Measurements from ENCODE around the gene FNDC3B.
A peak's percentile ranks its signal among the peaks of the same experiment; 100 is the strongest.
"Not testable (repeated sequence)": the region's sequence is repeated elsewhere in the genome, so short reads cannot be mapped to it uniquely, and the experiment has no call there.

FNDC3B gene

DNA sequence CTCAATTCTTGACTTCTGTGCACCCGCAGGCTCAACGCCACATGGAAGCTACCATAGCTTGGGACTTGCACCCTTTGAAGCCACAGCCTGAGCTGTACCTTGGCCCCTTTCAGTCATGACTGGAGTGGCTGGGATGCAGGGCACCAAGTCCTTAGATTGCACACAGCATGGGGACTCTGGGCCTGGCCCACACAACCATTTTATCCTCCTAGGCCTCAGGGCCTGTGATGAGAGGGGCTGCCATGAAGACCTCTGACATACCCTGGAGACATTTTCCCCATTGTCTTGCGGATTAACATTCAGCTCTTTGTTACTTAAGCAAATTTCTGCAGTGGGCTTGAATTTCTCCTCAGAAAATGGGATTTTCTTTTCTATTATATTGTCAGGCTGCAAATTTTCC lies 203.1 kb downstream of the FNDC3B start:
- DNase-seq, result not testable (repeated sequence)

DNA sequence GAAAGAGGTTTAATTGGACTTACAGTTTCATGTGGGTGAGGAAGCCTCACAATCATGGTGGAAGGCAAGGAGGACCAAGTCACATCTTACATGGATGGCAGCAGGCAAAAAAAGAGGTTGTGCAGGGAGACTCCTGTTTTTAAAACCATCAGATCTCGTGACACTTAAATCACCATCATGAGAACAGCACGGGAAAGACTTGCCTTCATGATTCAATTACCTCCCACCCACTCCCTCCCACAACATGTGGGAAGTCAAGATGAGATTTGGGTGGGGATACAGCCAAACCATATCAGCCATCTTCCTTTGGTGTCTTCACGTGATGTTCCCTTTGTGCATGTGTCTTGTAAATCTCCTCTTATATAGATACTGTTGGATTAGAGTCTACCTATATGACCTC lies 204.0 kb downstream of the FNDC3B start:
- not testable (repeated sequence) for DNase-seq

DNA sequence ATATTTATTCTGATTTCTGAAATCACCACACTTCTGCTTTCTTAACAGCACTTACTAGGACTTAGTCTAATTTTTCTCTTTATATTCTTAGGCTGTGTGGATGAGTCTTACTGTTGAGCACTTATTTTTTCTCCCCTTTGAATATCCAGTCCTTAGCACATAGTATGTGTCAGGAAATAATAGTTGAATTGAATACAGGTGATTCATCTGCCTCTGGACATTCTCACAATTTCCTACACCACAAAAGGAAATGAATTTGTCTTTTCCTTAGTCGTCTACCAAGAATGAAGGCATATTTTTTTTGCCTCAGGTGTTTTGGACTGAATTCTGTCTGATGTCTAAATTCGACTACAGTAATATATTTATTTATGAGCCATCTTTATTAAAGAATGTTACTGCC lies 204.6 kb downstream of the FNDC3B start:
- peak; percentile 55 for DNase-seq

DNA sequence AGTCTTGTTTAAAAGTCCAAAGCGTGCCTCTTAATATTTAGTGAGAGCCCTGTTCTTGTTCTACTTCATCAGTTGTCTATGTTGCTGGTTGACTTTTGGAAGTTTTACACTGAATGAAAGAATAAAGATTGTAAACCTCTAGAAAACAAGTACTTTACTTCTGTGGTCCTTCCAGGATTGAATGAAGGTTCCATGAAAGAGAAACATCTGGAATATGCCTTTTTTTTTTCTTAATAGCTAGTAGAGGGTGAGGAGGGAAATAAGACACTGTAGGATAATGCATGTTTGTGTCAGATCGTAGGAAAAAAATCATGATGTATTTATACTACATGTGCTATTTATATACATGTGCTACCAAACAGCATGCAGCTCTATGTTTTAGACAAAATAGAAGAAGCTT lies 205.9 kb downstream of the FNDC3B start:
- DNase-seq, result no peak

DNA sequence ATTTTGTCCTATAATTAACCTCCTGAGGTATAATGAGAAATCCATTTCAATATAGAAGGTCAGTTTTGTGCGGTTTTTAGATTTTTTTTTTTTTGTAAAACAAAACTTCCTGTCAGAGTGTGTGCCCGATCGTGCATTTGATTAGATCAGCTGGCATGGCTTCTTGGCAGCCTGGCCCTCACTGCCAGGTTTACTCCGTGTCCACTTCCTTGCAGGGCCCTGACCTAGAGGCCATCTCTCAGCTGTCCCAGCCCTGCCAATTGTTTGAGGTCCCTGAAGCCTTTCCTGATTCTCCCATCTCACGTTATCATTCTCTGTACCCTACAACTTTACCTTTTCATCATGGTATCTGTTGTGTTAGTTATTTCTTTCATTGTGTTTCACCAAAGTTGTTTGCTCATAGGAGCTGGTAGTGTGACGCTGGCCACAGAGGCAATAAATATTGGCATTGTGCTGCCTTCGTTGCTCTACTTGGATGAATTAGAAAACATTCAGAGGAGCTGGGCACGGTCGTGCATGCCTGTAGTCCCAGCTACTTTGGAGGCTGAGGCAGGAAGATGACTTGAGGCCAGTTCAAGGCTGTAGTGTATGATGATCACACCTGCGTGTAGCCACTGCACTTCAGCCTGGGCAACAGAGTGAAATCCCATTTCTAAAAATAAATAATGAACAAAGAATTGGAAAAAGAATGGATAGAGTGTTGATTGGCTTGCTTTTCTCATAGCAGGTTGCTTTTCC lies 206.9 kb downstream of the FNDC3B start:
- DNase-seq, result no peak

DNA sequence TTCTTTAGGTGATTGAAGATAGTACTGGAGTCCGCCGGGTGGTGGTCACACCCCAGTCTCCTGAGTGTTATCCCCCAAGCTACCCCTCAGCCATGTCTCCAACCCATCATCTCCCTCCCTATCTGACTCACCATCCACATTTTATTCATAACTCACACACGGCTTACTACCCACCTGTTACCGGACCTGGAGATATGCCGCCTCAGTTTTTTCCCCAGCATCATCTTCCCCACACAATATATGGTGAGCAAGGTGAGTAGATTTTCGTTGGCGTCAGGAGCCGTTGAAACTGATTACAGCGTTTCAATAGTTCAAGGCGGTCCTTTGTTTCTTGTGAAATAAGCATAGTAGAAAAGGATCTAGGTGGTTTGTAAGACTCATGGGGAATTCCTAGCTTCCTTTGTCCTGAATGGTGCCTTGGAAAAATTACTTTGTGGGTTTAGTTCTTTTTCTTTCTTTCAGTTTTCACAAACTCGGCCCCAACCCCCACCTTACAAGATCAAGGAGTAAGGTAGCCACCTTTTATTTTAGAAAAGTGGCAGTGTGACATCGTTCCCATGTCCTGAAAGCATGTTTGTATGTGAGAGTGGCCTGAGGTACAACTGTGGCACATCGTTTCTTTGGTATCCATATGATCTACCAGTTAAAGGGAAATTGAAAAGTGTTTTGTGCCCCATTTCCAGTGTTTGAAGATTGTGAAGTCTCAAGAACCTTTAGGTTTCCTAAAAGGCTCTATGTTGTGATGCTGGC lies 208.3 kb downstream of the FNDC3B start:
- no peak for DNase-seq

DNA sequence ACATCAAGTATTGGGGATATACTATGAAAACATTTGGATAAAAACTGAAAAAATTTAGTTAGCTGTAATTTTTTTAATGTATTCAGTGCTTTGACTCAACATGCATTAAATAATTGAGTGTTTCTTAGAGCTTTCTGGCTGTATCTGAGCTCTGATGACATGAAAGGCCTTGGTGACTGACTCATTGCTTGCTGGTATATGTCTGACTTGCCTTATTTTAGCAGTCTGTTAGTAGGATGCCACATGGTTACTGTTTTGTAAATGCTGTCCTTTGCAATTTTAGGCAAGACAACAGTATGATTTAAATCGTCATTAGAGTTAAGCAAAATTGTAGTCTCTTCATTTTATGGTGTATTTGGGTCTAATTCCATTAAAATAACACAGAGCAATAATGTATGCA lies 209.7 kb downstream of the FNDC3B start:
- DNase-seq, result peak; percentile 77

DNA sequence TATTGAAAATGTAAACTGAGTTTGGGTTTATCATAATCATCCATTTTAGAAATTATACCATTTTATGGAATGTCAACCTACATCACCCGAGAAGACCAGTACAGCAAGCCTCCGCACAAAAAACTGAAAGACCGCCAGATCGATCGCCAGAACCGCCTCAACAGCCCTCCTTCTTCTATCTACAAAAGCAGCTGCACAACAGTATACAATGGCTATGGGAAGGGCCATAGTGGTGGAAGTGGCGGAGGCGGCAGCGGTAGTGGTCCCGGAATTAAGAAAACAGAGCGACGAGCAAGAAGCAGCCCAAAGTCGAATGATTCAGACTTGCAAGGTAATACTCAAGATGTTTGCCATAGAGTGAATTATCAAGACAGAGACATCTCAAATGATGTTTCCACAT lies 211.8 kb downstream of the FNDC3B start:
- DNase-seq, result no peak

DNA sequence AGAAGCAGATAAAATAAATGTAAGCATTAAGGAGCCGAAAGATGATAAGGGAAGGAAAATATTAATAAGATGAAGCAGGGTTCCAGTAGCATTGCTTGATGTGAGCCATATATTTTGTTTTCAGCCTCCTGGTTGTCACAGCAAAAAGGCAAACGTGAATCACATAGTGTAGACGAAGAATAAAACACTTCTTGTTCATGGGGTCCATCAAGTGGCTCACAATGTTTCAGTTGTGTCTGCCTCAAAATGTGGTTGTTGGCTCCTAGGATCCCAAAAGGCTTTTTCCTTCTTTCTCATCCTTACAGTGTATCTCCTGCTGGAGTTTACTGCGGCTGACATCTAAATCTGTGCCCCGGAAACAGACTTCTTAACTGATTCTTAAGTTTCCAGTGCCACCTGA lies 213.8 kb downstream of the FNDC3B start:
- DNase-seq, result no peak

DNA sequence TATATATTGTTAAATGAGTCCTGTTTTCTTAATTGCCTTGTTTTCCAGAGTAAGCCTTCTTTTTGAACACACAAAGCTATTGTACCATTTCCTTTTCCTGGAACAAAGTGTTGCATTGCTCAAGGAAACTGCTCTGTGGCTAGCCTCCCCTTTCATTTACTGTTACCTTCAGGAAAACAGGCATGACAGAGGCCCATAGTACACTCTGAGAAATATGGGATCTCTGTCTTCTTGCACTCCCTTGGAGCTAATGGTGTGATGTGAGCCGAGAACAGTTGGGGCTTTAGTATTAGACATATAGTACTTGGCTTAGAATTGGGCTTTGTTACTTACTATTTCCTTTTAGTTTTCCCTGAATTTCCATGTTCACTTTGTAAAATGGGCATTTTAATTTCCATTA lies 215.2 kb downstream of the FNDC3B start:
- no peak for DNase-seq

DNA sequence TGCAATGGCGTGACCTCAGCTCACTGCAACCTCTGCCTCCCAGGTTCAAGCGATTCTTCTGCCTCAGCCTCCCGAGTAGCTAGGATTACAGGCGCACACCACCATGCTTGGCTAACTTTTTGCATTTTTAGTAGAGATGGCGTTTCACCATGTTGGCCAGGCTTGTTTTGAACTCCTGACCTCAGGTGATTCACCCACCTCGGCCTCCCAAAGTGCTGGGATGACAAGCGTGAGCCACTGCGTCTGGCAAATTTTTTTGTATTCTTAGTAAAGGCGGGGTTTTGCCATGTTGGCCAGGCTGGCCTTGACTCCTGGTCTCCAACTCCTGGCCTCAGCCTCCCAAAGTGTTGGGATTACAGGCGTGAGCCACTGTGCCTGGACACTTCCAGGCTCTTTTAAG lies 215.9 kb downstream of the FNDC3B start:
- DNase-seq, result not testable (repeated sequence)

DNA sequence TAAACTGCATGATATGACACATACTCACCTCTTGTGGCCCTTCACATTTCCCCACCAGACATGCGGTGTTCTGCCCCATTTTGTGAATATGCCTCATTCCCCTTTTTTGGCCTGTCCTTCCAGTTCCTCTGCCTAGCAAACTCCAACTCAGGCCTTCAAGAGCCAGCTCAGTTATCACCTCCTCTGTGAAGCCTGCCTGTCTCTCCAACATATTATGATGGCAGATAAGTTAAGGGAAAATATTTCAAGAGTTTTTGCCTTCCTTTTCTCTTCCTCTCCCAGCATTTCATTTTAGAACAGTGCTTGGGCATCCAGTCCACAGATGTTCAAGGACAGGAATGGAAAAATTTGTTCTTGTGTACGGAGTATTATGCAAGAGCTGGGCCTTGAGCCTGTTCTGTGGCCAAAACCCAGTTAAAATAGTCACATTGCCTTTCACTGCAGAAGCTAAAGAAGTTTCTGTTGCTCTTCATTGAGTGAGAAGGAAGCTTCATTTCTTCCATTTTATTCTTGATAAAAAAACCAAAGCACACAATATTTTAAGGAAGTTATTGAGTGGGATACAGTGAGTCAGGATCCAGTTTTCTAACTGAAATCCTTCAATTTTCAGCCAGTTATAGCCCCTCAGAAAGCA lies 216.8 kb downstream of the FNDC3B start:
- no peak for DNase-seq

DNA sequence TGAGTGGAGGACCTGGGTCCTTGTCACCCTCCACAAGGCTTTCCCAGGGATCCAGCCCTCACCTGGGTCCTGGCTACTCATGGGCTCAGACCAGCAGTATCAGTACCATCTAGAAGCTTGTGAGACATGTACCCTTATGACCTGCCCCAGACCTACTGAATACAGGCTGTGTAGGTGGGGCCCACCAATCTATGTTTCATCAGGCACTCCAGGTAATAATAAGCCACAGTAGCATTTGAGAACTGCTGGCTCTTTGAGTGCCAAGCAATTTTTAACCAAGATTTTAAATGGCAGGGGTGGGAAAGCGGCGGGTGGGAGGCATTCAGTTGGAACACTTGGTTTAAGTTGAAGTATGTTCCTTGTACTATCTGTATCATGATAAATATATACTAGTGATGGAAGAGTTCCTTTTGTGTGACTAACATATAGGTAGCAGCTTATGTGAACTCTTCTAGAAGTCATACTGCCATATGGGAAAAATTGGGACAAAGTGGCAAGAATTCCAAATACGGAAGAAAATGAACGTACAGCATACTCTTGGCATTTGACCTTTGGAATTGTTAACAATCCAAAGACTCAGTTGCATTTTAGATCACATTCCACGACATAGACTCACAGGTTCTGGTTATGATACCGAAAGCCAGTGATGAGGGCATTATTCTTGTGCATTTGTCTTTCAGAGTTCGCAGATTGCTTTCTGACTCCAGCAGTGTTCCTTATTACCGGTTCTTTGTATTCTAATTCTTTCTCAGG lies 218.4 kb downstream of the FNDC3B start:
- peak; percentile 80 for DNase-seq

DNA sequence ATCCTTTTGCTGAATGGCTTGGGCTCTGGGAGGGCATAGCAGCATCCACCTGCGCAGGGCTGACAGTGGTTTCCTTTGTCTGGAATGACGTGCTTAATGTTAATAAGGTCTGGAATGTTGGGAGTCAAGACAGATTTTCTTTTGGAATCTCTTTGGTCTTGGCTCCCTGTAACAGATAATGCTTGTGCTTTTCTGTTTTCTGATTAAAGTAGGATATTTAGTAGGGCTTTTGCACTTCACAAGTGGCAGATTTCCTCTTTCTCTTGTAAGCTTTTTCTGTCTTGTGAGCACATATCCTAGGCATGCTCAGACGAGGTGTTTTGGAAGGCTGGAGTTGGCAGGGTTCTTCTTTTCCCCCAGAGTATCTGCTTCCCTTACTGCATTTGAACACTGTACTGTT lies 219.2 kb downstream of the FNDC3B start:
- peak; percentile 32 for DNase-seq

DNA sequence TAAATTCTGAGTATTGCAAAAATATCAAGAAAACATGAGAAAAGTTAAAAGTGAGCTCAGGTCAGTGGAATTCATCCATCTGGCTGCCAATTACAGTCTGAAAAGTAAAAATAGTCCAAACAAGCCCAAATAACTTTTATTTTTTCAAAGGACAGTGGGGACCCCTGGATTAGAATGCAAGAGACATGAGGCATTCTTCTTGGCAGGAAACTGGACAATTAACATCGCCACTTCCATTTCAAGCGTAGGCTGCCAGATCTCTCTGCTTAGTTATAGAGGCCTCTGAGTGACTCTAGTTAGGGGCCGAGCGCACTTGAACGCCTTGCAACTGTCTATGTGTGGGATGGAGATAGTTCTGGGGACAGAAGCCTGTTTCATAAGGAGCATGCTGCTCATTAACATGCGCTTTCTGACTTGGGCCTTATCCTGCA lies 219.7 kb downstream of the FNDC3B start:
- DNase-seq, result peak; percentile 37

DNA sequence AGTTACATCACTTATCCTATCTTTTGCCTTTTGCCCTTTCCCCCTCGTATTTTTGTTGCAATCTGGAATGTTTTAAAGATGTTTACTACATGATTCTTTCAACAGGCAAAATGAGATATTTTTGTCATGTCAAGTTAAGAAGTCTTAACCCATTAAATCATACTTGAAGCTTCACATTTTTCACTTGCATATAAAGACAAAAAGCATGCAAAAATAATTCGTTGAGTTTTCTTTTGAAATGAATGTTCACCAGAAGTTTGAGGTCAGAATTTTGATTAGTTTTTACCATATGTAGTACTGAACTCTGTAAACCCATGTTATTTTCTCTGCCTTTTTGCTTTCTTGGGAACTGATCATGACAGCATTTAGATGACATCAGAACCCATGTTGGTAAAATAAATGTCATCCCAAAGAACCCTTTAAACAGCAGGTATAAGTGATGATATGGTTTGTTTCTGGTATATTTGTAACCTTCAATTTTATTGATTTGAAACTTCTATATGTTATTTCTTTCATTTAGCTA lies 220.4 kb downstream of the FNDC3B start:
- DNase-seq, result peak; percentile 38

DNA sequence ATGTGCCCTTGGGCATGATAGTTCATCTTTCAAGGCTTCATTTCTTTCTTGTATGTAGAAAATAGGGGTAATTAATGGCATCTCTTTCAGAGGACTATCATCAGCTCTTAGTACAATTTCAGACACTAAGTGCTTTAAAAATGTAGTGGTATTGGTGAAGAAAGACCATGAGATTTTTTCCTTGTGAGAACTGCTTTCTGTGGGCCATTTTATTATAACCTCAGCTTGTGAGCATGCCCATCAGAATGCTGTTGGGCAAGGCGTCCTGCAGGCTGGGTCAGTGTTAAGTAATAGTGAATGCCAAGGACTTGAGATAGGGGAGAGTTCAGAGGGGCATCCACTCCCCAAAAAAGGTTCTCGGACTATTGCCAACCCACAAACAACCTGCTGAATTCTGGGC lies 221.0 kb downstream of the FNDC3B start:
- DNase-seq, result peak; percentile 26

DNA sequence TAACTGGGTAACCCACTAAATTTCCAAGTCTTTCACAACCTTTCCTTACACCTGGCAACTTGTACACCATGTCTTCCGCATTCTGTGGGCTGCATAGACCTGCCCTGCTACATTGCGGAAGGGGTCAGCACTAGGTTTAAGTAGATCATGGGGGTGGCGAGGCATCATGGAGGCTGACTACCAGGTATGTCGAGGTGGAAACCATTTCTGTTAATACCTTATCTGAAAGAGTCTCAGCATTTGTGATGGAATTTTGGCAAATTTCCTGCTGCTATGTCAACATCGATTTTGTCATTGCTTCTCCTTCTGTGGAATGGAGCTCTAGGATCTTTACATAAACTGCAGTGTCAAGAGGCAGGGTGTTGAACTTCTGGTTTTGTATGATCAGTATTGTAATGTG lies 221.7 kb downstream of the FNDC3B start:
- DNase-seq, result no peak

DNA sequence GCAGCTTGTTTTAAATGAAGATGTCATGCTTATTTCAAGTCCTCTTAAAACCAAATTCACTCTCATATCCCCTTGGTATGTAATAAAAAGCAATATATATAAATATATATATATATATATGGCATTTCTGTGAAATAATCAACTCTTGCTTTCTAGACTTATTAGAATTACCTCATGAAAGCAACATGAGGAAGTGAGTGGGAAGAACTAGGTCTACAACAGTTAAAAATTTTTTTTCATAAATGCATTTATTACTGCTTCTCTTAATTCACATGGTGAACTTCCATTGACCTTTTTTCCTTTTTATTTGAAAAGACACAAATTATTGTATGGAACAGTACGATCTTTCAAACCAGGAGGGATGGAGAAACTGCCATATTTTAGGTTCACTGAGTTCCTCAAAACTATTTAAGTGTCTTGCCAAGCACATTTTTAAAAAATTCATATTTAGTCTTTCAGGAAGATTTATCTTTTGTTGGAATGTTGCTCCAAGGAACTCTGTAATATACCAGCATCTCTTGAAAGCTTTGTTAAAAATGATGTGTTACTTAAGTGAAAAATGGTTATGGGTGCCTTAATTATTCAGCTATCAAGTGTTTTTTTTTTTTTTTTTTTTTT lies 223.7 kb downstream of the FNDC3B start:
- no peak for DNase-seq

DNA sequence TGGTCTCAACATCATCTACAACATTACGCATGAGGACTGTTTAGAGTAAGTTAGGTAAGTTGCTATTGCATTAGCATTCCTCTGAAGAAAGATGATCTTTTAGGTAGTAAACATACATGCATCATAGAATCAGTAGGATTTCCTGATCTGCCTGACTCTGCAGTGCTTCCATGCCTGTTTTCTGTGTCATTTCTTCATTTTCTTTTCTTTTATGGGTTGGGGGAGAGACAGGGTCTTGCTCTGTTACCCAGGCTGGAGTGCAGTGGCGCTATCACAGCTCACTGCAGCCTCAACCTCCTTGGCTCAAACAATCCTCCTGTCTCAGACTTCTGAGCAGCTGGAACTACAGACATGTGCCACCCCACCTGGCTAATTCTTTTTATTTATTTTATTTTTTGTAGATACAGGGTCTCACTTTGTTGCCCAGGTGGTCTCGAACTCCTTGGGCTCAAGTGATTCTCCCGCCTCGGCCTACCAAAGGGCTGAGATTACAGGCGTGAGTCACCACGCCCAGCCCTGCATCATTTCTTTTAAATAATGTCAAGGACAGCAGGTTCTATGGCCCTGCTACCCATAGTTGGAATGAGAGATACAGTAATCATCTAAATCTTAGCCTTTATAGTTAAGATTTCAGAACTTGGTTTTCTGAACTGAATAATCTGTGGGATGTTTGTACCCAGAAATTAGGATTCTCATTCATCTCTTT lies 224.6 kb downstream of the FNDC3B start:
- DNase-seq, result no peak

DNA sequence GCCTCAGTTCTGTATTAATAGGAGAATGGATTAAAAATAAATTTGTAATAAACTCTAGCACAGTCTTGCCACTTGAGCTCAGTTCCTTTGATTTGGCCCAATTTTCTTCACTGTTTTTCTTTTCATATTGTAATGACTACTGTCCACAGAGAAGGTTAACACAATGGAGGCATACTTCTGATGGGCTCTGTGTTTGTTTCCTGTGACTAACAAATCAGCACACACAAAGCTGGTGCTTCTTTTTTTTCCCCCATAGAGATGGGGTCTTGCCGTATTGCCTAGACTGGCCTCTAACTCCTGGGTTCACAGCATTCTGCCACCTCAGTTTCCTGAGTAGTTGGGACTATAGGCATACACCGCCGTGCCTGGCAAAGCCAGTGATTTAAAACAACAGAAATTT lies 226.7 kb downstream of the FNDC3B start:
- DNase-seq, result no peak

DNA sequence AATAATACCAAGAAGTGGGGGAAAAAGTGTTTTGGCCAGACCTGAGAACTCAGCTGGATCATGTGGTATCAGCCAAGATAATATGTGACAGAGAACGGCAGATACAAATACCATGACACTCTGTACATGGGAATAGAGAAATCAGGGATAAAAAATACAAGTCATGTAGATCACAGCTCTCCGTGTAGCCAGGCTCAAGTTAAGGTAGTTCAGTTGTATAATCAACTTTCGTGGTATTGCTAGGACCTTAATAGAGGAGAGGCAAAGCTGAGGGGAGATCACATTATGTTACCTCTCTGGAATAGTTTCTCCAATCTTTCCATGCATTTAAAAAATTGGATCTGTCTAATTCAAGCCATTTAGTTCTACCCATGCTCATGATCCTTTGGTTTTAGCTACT lies 229.0 kb downstream of the FNDC3B start:
- DNase-seq, result no peak
